HG03442 (cell line): ENCODE measurements around the gene QRFP.
"Not testable (repeated sequence)": the region's sequence is repeated elsewhere in the genome, so short reads cannot be mapped to it uniquely, and the experiment has no call there.

Experiments used
- ATAC-seq: cut with Tn5 transposase; IDR thresholded peaks from one replicate; pipeline ENCODE4 v1.9.1; 2021; ENCODE audit warnings: mild to moderate bottlenecking, moderate library complexity; ENCODE audit not compliant: unreplicated experiment

Gene QRFP

DNA sequence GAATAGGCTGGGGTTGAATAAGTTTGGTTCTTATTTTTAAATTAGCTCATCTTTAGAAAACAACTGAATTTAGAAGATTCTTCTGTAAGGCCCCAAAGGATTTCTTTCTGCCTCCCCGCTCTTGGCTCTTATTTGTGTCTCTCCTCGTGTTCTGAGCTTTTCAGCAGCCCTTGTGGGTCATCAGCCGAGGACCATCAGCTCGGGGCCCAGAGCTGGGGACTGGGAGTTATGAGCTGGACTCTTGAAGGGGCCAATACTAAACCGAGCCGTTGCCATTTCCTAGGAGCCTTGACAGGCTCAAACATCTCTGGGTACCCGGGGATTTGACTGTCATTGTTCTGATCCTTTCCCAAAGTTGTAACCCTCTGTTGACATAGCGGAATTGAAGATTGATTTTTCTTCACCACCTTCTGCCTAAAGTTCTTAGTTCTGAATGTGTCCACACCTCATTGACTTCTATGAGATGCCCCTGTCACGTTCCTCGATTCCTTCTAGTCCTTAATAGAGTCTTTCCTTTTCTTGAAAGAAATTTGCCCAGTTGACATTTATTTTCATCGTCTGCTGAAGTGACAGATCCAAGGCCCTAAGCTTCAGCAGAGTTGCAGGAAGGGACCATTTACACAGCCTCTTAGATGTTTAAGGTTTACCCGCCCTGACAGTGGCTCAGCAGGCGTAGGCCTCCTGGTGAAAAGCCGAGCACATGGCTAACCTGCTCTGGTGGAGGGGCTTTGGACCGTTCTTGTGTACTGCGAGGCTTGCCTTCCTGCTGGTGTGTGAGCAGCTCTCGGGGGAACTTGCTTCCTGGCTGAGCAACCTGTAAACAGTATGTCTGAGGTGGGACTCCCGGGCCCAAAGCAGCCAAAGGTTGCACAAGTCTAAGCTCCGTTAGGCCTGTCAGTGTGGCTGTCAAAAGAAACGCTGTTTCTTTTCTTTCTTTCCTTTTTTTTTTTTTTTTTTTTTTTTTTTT is 37.6 kb downstream of the QRFP start:
- no peak for ATAC-seq

DNA sequence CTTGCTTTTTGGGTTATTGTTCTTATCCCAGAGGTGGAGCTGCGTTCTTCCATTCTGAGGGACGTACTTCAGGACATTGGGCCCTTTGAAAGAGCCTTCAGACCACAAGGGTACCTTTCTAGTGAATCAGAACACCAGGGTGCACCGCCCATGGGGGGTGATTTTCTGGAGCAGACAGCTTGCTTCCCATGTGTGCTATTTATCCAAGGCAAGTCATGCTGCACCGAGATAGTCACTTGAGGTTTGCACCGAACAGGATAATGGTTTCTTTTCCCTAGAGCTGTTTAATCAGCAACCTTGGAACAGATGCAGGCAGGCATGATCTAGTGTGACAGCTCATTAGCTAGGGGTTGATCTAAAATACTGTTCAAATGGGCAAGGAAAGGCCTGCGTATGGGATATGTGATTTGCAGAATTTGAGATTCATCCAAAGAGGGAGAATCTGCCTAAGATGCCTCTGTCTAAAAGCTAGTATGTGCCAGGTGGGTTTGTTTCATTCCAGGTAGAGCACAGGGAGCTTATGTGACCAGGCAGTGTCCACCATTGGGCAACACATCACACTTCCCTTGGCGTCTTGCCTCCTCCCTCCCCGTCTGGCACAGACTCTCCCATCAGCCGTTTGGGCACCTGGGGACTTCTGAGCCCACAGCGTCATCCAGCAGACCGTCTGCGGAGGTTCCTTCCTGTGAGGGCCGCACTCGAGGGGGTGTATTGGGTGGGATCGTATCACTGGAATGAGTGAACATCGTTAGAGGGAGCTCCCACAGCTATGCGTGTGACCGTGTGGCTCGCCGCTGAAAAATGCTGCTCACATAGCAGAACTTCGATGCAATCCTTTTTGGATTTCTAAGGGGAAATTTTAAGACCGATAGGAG is 38.5 kb downstream of the QRFP start:
- no peak for ATAC-seq

DNA sequence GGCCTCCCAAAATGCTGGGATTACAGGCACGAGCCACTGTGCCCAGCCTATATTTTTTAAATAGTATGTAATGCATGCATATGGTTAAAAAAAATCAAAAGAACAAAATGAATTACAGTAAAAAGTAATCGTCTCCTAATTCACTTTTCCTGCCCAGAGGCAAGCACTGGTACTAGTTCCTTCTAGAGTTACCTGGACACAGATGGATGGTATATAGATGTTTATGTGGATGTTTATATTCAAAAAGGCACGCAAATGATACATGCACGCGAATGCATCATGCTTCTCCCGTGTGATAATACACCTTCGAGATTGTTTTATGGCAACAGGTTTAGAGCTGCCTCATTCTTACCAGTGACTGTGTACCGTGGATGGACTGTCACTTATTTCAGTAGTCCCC is 40.1 kb downstream of the QRFP start:
- ATAC-seq = no peak

GRCh38 chr9:130854835-130855234 is 41.8 kb downstream of the QRFP start:
- no peak for ATAC-seq

DNA sequence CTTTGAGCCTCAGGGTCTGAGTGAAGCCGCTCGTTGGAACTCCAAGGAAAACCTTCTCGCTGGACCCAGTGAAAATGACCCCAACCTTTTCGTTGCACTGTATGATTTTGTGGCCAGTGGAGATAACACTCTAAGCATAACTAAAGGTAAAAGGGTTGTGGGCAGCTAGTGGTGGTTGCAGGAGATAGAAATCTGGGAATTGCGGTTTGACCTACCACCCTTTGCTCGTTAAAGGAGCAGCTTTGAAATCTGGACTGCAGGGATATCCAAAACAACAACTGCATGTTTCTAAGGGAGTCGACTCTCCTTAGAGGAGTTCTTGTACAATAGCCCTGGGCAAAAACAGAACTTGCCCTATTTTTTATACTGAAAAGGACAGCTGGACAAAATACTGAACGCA is 42.5 kb downstream of the QRFP start:
- ATAC-seq = no peak

GRCh38 chr9:130852801-130853200 is 43.8 kb downstream of the QRFP start:
- no peak for ATAC-seq

DNA sequence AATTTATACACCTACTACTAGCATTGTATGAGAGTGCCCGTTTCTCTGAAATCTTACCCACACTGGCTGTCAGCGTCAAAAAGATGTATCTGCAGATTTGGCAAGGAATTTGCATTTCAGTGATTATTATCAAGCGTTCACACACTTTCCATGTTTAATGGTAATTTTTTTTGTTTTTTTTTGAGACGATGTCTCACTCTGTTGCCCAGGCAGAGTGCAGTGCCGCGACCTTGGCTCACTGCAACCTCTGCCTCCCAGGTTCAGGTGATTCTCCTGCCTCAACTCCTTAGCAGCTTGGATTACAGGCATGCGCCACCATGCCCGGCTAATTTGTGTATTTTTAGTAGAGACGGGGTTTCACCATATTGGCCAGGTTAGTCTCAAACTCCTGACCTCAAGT is 47.3 kb downstream of the QRFP start:
- no peak for ATAC-seq

- not testable (repeated sequence) for ATAC-seq
These were observed 48.1 kb downstream of the QRFP start for GRCh38 chr9:130848514-130848913.

- ATAC-seq = no peak
These were observed 49.0 kb downstream of the QRFP start for GRCh38 chr9:130847306-130848217.

- no peak for ATAC-seq
These were observed 49.9 kb downstream of the QRFP start for GRCh38 chr9:130846487-130847305.

DNA sequence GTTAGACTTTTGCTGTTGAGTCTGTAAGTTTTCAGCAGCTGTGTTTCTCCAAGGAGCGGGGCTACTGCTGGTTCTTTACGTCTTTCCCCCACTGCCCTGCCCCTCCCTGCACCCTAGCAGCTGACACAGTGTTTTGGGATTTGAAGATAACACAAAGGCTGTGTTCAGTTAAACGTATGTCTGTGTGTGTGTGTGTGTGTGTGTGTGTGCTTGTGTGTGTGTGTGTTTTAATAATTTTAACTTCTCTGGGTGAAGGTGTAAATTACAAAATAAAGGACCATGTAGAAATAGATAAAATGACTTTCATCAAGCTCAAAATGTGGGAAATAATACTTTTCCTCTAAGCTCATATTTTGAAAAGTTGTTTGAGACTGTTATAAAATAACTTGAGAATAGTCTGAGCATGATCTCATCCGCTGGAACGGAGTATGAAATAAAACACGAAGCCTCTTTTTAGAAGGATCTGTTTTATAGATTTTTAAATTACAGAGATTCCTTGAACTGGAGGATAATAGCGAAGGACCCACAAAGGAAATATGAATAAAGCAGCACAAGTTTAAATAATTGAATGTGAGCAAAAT is 50.6 kb downstream of the QRFP start:
- no peak for ATAC-seq

DNA sequence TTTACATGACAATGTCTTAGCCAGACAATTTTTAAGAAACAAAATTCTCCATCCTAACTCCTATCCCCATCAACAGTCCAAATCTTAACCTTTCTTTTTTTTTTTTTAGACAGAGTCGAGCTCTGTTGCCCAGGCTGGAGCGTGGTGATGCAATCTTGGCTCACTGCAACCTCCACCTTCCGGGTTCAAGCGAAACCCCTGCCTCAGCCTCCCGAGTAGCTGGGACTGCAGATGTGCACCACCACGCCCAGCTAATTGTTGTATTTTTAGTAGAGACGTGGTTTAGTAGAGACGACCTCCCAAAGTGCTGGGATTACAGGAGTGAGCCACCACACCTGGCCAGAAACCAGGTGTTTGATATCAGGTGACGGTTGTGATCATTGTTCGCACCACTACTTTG is 51.4 kb downstream of the QRFP start:
- no peak for ATAC-seq

DNA sequence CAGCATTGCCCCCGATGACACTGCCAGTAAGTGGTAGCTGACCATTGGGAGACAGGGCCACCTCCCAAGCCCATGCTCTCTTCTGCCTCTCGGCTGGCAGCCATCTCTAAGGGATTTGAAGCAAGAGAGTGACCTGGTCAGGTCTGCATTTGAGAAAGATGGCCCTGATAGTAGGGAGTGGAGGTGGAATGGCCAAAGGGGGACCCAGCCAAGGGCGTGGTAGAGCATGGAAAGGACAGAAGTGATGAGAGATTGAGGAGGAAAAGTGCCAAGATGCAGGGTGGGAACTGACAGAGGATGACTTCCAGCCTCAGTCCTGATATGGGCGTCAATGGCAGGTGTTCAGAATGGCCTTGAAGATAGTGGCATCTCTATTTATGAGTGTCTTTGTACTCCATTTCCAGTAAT is 52.6 kb downstream of the QRFP start:
- ATAC-seq = no peak

DNA sequence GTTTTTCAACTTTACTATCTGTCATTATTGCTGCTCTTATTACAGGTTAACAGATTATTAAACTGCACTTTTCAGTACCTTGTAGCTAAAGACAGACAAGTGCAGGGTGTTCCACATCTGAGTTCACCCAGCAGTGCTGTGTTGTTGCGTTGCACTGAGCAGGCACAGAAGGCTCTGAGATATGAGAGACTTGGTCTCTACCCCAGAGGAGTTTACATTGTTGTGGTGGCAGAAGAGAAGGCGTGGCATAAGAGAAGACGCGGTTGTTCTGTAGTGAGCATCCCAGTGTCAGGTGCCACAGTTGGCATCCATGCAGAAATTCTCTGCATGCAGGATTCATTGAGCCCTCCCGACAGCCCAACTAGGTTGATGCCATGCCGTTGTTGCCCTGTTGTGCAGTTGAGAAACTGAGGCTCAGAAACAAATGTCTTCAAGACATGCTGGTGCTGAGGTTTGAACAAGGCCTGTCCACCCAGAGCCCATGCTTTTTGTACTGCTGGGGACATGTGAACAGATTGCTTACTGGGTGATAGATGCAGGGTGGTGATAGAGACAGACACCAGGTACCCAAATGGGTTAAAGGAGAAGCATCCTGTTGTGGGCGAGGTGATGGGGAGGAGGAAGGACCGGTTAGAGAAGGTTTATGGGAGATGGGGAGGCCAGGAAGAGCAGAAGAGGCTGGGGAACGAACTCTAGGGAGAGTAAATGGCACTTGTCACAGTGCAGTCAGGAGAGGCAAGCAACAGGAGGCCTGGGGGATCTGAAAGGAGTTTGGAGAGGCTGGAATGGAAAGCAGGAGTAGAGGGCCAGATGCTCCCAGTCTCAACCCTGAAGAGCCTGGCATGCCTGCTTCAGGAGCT is 53.3 kb downstream of the QRFP start:
- no peak for ATAC-seq
